GM19351 (cell line): Measurements from ENCODE around the gene CTAG1A.
"Not testable (repeated sequence)": the region's sequence is repeated elsewhere in the genome, so short reads cannot be mapped to it uniquely, and the experiment has no call there.

Experiments
- ATAC-seq: cut with Tn5 transposase; IDR thresholded peaks from one replicate; pipeline ENCODE4 v1.9.1; 2021; ENCODE audit warnings: mild to moderate bottlenecking, moderate library complexity; ENCODE audit not compliant: unreplicated experiment

CTAG1A gene

DNA sequence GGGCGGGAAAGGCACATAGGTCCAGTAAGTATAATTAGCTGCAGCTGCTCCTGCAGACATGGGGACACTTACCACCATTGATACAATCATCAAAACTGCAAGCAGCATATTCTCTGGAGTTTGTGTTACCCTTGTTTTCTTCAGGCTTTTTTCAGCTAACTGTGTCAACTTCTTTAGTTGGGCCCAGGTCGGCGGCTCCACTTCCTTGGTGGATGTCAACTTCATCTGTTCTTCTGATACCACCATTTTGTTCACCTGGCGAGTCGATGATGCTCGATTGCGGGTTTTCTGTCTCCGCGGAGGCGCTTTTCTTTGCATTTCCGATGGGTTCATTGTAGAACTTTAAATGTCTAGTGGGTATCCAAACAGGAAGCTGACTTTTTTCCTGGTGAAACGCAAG lies 26.2 kb downstream of the CTAG1A start:
- ATAC-seq: not testable (repeated sequence)

DNA sequence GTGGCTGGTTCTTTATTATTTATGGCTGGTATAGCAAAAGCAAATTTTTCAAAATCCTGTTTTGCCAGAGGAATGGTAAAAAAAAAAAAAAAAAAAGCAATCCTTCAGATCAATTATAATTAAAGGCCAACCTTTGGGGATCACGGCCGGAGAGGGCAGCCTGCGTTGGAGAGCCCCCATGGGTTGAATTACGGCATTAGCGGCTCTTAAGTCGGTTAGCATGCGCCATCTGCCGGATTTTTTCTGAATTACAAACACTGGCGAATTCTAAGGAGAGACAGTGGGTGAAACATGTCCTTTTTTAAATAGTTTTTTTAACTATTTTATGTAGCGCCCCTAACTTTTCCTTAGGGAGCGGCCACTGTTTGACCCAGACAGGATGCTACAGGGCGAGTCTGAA lies 28.7 kb downstream of the CTAG1A start:
- ATAC-seq: not testable (repeated sequence)

DNA sequence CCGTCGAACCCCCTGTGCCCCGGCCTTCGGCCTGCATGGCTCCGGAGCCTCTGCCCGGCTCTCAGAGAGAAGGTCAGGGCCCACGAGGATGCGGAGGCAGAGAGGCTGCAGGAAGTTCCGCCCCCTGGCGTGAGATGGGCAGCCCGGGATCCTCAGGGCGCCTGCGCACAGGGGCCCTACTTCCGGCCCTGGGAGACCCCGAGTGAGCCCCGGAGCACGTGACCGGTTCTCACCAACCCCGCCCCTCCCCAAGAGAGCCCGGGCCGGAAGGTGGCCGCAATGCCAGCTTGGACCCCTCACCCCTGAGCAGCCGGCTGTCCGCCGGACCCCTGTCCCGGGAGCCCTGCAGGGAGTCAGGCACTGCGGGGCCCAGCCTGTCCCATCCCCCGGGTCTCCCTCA lies 34.2 kb downstream of the CTAG1A start, which contains the start of gene CTAG1B:
Gene CTAG1B, minus strand, starts transcription at position 101 of the 400 bp plus-strand sequence. Its CDS starts 64 bp downstream, at position 37.
- ATAC-seq: not testable (repeated sequence)

DNA sequence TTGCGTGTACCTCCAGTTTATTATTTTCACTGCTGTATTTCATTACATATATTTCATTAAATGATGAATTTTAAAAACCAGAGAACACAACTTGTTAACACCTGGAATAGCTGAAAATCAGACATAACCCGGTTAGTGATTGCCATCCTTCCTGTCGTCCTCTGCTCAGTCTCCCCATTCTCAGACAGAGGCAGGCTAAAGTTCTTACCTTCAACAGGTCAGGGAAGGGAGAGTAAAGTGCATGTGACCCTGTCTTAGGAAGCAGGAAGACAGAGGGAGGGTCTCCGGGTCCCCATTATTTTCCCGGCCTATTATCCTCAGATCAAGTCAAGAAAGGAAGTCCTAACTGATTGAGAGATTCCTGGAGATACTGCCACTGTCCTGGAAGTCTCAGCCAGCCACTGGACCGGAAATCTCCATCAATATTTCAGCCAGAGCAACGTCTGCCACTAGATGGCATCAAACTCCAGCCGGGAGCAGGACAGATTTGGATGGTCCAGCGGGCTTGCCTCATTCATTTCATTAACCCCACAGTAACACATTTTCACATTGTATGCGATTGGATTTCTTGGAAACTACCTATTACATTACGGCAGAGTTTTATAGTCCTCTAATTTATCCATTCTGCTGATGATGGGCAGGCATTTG lies 36.0 kb downstream of the CTAG1A start:
- not testable (repeated sequence) for ATAC-seq

DNA sequence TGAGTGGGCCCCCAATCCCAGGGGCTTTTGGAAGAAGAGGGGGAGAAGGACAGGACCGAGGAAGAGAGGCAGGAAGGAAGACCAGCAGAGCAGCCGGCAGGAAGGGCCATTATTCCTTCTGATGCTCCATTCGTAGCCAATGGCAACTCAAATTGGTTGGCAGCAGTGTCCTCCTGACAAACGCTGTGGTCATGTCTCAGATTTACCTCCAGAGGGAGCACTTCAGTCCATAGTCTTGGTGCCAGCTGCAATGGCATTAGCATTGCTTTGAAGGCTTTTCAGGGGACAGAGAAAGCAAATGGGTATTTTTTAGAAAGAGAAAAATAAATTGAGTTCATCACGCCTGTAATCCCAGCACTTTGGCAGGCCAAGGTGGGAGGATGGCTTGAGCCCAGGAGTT lies 44.0 kb downstream of the CTAG1A start:
- not testable (repeated sequence) for ATAC-seq

DNA sequence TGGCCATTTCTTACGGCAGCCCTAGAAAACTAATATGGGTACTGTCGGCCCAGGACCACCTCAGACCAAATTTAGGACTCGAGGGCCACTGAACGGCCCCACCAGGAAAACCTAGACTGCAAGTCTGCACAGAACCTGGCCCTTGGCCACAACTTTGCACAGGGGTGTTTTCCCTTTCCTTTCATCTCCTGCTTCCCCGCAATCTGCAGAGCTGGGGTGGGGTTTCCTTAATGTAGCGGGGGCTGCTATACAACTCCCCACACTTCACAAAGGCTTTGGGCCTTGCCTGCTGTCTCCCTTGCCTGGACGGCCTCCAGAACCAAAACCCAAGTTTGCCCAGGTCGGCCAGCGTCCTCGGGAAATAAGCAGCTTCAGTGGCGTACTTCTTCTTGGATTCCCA lies 46.0 kb downstream of the CTAG1A start:
- not testable (repeated sequence) for ATAC-seq

DNA sequence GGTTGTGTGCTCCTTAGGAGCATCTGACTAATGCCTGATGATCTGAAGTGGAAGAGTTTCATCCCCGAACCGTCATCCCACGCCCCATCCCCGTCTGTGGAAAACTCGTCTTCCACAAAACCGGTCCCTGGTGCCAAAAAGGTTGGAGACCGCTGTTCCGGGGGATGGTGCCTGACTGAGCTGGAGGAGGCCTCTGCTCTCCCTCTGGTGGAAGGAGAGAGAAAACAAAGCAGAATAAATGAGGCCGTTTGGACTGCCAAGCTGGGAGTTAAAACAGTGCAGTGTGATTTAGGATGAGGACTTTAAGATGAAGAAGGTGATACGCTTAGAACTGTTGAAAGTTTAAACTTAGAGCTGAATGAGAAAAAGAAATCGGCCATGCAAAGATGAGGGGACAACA lies 48.7 kb downstream of the CTAG1A start:
- not testable (repeated sequence) for ATAC-seq
